GM12878 (cell line): ENCODE data around the gene PRKCE. TPM values are rescaled to one million over a fixed set of nuclear protein-coding genes. Genes with fewer than 3 reads are reported as not detected.

ENCODE experiments used
- ATAC-seq: fragments of 200-7000 bp; cut with Tn5 transposase; 3 replicates; pipeline ENCODE4 v1.9.1; 2020; ENCODE audit warnings: mild to moderate bottlenecking, moderate library complexity
- BruUV-seq: library from RNA; stranded (reverse); fragments of 400-500 nt; replicated peaks from 2 replicates; lab custom pipeline; 2021; lab: Mats Ljungman, UMichigan
- CTCF ChIA-PET: fragments of 300-600 bp; sonication (Branson Sonifier 250); formaldehyde crosslinking; extraction: SDS; loops from one replicate; lab custom pipeline; 2021; ENCODE audit warnings: inconsistent platforms; lab: Yijun Ruan, JAX
- POLR2A ChIA-PET: fragments of 350-600 bp; formaldehyde crosslinking; extraction: SDS; loops from one replicate; lab custom pipeline; 2021; ENCODE audit warnings: inconsistent platforms; lab: Charles Lee
- RAD21 ChIA-PET: fragments of 300-600 bp; sonication (Branson Sonifier 250); formaldehyde crosslinking; loops from one replicate; lab custom pipeline; 2023; ENCODE audit warnings: antibody characterized with exemption; ENCODE audit not compliant: unreplicated experiment; lab: Charles Lee
- SMC1A ChIA-PET: fragments of 300-600 bp; sonication (Branson Sonifier 250); formaldehyde crosslinking; loops from one replicate; lab custom pipeline; 2023; ENCODE audit not compliant: unreplicated experiment, uncharacterized antibody; lab: Charles Lee
- DNase-seq: peaks from one replicate; pipeline ENCODE4 v3.0.0-alpha.2; 2011; ENCODE audit warnings: low read depth, low spot score
- FAIRE-seq: peaks from 3 replicates; lab custom pipeline; 2011; peaks lifted over from hg19 to GRCh38; lab: Jason Lieb, UNC
- H2AFZ ChIP-seq: 2 replicates; pipeline ENCODE4 v1.6.0; 2011; ENCODE audit warnings: low read depth, low read length, control low read depth; ENCODE audit not compliant: control insufficient read depth
- H3K27ac ChIP-seq: 2 replicates; pipeline ENCODE4 v1.5.1; 2011; ENCODE audit warnings: control low read depth; ENCODE audit not compliant: control insufficient read depth, insufficient read depth
- H3K27me3 ChIP-seq, 2 experiments: replicated peaks in 1 of 2; 2 replicates each; pipeline versions ENCODE4 v1.6.0 to v1.6.1; 2011; ENCODE audit warnings: low read length in 1 of 2; ENCODE audit not compliant: control insufficient read depth in 2 of 2, insufficient read depth in 2 of 2
- H3K36me3 ChIP-seq, 2 experiments: 2 replicates each; pipeline ENCODE4 v1.5.1; 2011; ENCODE audit warnings: low read length in 1 of 2; ENCODE audit not compliant: control insufficient read depth in 2 of 2, insufficient read depth in 2 of 2
- H3K4me1 ChIP-seq: 2 replicates; pipeline ENCODE4 v1.6.1; 2011; ENCODE audit warnings: mild to moderate bottlenecking, low read length, moderate library complexity, mixed read lengths; ENCODE audit not compliant: control insufficient read depth, insufficient read depth
- H3K4me2 ChIP-seq: 2 replicates; pipeline ENCODE4 v1.6.0; 2011; ENCODE audit warnings: control low read depth; ENCODE audit not compliant: control insufficient read depth, insufficient read depth
- H3K4me3 ChIP-seq: fragments of 200-600 bp; sonication (generic); 2 replicates; pipeline ENCODE4 v1.5.1; 2016
- H3K79me2 ChIP-seq: 2 replicates; pipeline ENCODE4 v1.6.0; 2011; ENCODE audit warnings: low read length; ENCODE audit not compliant: control insufficient read depth, insufficient read depth
- H3K9ac ChIP-seq: 2 replicates; pipeline ENCODE4 v1.8.0; 2011; ENCODE audit warnings: low read length, control low read depth, mixed read lengths; ENCODE audit not compliant: control insufficient read depth, insufficient read depth
- H3K9me3 ChIP-seq: replicated peaks from 3 replicates; pipeline ENCODE4 v1.5.1; 2011; ENCODE audit warnings: mild to moderate bottlenecking, low read length; ENCODE audit not compliant: control insufficient read depth, insufficient read depth
- H4K20me1 ChIP-seq: 2 replicates; pipeline ENCODE4 v1.6.0; 2011; ENCODE audit not compliant: control insufficient read depth, insufficient read depth
- MTA3 ChIP-seq: IDR thresholded peaks from 2 replicates; pipeline ENCODE4 v1.6.1; 2012; ENCODE audit warnings: low read length, inconsistent platforms, borderline replicate concordance
- WGBS: methylation state at CpG from one replicate; pipeline ENCODE4 v1.1.6; 2016; ENCODE audit warnings: low lambda C conversion rate; ENCODE audit not compliant: insufficient replicate concordance, insufficient coverage; ENCODE audit errors: missing lambda C conversion rate; 5-methylcytosine and 5-hydroxymethylcytosine counted together
- in situ Hi-C: fragments of 300-500 bp; cut with MboI; formaldehyde crosslinking; loops from 9 replicates; pipeline ENCODE4 v1.14.3; 2018; ENCODE audit warnings: mixed read lengths
- intact Hi-C: fragments of 100-400 bp; cut with micrococcal nuclease; formaldehyde crosslinking; loops from one replicate; pipeline ENCODE4 v1.14.2; 2022; ENCODE audit not compliant: unreplicated experiment
- polyA plus RNA-seq, 11 experiments: library from polyadenylated mRNA; depleted of rRNA in 4 of 11; unstranded in 6 of 11; stranded (reverse) in 5 of 11; fragments of >200 nt; fragmentation: Nextera tagmentation in 4 of 11; fragmentation: Illumina TruSeq in 1 of 11; extraction: Ambion mirVana in 4 of 11; extraction: Trizol in 1 of 11; gene quantifications; 1 replicate in 1 of 11; 2 replicates in 10 of 11; pipeline versions ENCODE4 v1.2.1 to v1.2.3, GENCODE V29; 2011 to 2016; ENCODE audit warnings: inconsistent platforms in 2 of 11, missing spikeins in 2 of 11, low read depth in 1 of 11
- total RNA-seq, 4 experiments: library from RNA; depleted of rRNA in 3 of 4; stranded (reverse); fragments of >200 nt in 3 of 4; fragmentation: Illumina TruSeq in 1 of 4; extraction: Trizol in 1 of 4; gene quantifications; 2 replicates each; pipeline versions ENCODE4 v1.2.1 to v1.2.3, GENCODE V29; 2013 to 2021
- TF ChIP-seq, protein P1 (sequence below): fragments of 450-650 bp; IDR thresholded peaks from 2 replicates; pipeline ENCODE4 v1.6.1; 2017; ENCODE audit warnings: mild to moderate bottlenecking, low read depth, inconsistent platforms; ENCODE audit not compliant: poor library complexity, severe bottlenecking

The PRKCE gene
- total and polyA plus RNA-seq, 10 of the 15 experiments (the other 5 are each of a cell fraction or from before 2014, with no cell fraction given): 2.6 to 28.2 (median 11.3) TPM

DNA sequence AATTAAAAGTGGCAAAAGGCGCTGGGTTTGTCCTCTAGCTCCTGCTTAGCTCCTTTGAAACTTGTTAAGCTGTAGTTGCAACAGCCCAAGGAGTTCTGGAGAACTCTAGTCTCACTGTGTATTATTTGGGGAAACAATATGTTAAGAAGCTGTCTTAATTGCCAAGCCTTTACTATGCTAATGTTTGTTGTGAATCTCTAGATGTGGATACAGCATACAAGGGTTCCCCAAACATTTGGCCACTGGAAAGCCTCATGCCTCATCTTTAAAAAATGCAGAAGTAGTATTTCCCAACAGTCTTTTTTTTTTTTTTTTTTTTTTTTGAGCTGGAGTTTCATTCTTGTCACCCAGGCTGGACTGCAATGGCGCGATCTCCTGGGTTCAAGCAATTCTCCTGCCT, 236.7 kb downstream of the PRKCE start:
- H3K79me2 ChIP-seq: peaks cover 1% of the 10 kb centered on the region; the same call in 1 of the 2 replicates
- H3K4me2 ChIP-seq: no peak overlapping the region; the same call in 1 of the 2 replicates
- DNase-seq: no peak
- ATAC-seq: no peak
- no peak overlapping the region for H3K9ac ChIP-seq
- intact Hi-C loops: loop anchor here (2.0 kb wide), 3 partner anchors 21 to 49 kb away; no protein-coding TSS in a partner anchor
- H3K36me3 ChIP-seq: no peaks in the 10 kb centered on the region
- no peaks in the 10 kb centered on the region for H3K27me3 ChIP-seq
- in situ Hi-C loops: no loop called here
- TF ChIP-seq MTA3: no peak
- TF ChIP-seq, protein P1, sequence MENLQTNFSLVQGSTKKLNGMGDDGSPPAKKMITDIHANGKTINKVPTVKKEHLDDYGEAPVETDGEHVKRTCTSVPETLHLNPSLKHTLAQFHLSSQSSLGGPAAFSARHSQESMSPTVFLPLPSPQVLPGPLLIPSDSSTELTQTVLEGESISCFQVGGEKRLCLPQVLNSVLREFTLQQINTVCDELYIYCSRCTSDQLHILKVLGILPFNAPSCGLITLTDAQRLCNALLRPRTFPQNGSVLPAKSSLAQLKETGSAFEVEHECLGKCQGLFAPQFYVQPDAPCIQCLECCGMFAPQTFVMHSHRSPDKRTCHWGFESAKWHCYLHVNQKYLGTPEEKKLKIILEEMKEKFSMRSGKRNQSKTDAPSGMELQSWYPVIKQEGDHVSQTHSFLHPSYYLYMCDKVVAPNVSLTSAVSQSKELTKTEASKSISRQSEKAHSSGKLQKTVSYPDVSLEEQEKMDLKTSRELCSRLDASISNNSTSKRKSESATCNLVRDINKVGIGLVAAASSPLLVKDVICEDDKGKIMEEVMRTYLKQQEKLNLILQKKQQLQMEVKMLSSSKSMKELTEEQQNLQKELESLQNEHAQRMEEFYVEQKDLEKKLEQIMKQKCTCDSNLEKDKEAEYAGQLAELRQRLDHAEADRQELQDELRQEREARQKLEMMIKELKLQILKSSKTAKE: no peak
- TF ChIP-seq, all 136 proteins: peak for 0
- 84% methylated on average over 1 of the region's 3 CpGs for WGBS
- ChIA-PET RAD21 (interaction anchor here (0.6 to 6.3 kb wide), 14 partner anchors 9 to 160 kb away, joined by 3 to 100 read pairs (median 21); no protein-coding TSS in a partner anchor), CTCF (interaction anchor here (0.6 to 5.2 kb wide), 10 partner anchors 9 to 1242 kb away, joined by 3 to 48 read pairs (median 9); no protein-coding TSS in a partner anchor), SMC1A (interaction anchor here (1.1 to 11.4 kb wide), 14 partner anchors 9 to 164 kb away, joined by 3 to 224 read pairs (median 10); no protein-coding TSS in a partner anchor), POLR2A (interaction anchor here (0.6 to 3.2 kb wide), 22 partner anchors 9 to 441 kb away, joined by 3 to 23 read pairs (median 5); no protein-coding TSS in a partner anchor)
- H3K4me1 ChIP-seq: peaks cover 63% of the 10 kb centered on the region
- BruUV-seq: no TSS peak
- peak overlapping the region; percentile 85; the same call in 1 of the 2 replicates for H3K27ac ChIP-seq
- no peaks in the 10 kb centered on the region; the same call in 2 of the 3 replicates for H3K9me3 ChIP-seq
- H4K20me1 ChIP-seq: no peaks in the 10 kb centered on the region
- no peak overlapping the region for H3K4me3 ChIP-seq
- FAIRE-seq: no peak
- no peak overlapping the region for H2AFZ ChIP-seq
